Measurements from ENCODE around the gene MFSD2A. TPM values are rescaled to one million over a fixed set of nuclear protein-coding genes. Genes with fewer than 3 reads are reported as not detected.
A peak's percentile ranks its signal among the peaks of the same experiment; 100 is the strongest.

MFSD2A gene
- total and polyA plus RNA-seq, 10 of the 15 experiments (the other 5 are each of a cell fraction or from before 2014, with no cell fraction given), result 0.84 to 30.1 (median 15.2) TPM

- no peak overlapping the region for H2AFZ ChIP-seq (ENCODE audit: control insufficient read depth, low read depth, low read length)
- TF ChIP-seq EED (IDR thresholded peaks at IDR 0.05; ENCODE audit: low read depth), result peak; percentile 59; the same call in 1 of the 2 replicates
- 0 out of 2 replicates have a peak, but pooled peaks have one; percentile 16 for TF ChIP-seq MTA3 (IDR thresholded peaks at IDR 0.05; ENCODE audit: borderline replicate concordance, low read length)
- peak; percentile 52; the same call in 1 of the 2 replicates for TF ChIP-seq SPI1 (IDR thresholded peaks at IDR 0.05; ENCODE audit: borderline replicate concordance, insufficient read depth, low read depth, low read length)
- TF ChIP-seq ZSCAN29 (IDR thresholded peaks at IDR 0.05), result no peak
- no peak for TF ChIP-seq NR2F1 (conservative IDR thresholded peaks at IDR 0.05)
- 0 out of 2 replicates have a peak, but pooled peaks have one; percentile 21 for TF ChIP-seq JUNB (IDR thresholded peaks at IDR 0.05)
- peak; percentile 63 to 73; a peak in 3 of 4 replicates for TF ChIP-seq IKZF2 (IDR thresholded peaks at IDR 0.05)
- no peak for TF ChIP-seq HSF1 (IDR thresholded peaks at IDR 0.05; ENCODE audit: low read depth, low read length)
- no peak for TF ChIP-seq SUPT20H (IDR thresholded peaks at IDR 0.05; ENCODE audit: borderline replicate concordance, control insufficient read depth, low read depth, low read length)
- no peak for TF ChIP-seq MEF2B (IDR thresholded peaks at IDR 0.05; ENCODE audit: partially characterized antibody, poor library complexity, severe bottlenecking)
- TF ChIP-seq SMAD1 (IDR thresholded peaks at IDR 0.05; ENCODE audit: low read depth, partially characterized antibody), result no peak
- no peak for TF ChIP-seq NBN (IDR thresholded peaks at IDR 0.05)
- TF ChIP-seq KAT2A (conservative IDR thresholded peaks at IDR 0.05; ENCODE audit: control insufficient read depth, low read depth, low read length), result no peak
- TF ChIP-seq IKZF1 (conservative IDR thresholded peaks at IDR 0.05), result peak; percentile 44
- no peak for TF ChIP-seq NRF1 (conservative IDR thresholded peaks at IDR 0.05; ENCODE audit: low read depth, low read length)
- no peak for TF ChIP-seq TCF12 (IDR thresholded peaks at IDR 0.05; ENCODE audit: low read depth, low read length)
- TF ChIP-seq EGR1 (IDR thresholded peaks at IDR 0.05; ENCODE audit: borderline replicate concordance in 1 of 2, low read depth in 2 of 2, low read length in 2 of 2), result no peak
- TF ChIP-seq RELB (IDR thresholded peaks at IDR 0.05; ENCODE audit: low read depth), result 0 out of 2 replicates have a peak, but pooled peaks have one; percentile 40
- no peak for TF ChIP-seq NR2C1 (IDR thresholded peaks at IDR 0.05)
- ChIA-PET POLR2A (interaction anchor here (1.1 to 1.4 kb wide), 2 partner anchors 53 to 78 kb away, joined by 3 to 4 read pairs; no protein-coding TSS in a partner anchor), SMC1A (ENCODE audit: uncharacterized antibody, unreplicated experiment) (interaction anchor here (0.7 to 2.2 kb wide), 11 partner anchors 9 to 131 kb away, joined by 3 to 11 read pairs (median 4); no protein-coding TSS in a partner anchor), RAD21 (ENCODE audit: unreplicated experiment) (interaction anchor here (0.7 to 1.7 kb wide), 6 partner anchors 30 to 142 kb away, joined by 3 to 6 read pairs (median 3); no protein-coding TSS in a partner anchor), CTCF (interaction anchor here (1.0 to 6.3 kb wide), 10 partner anchors 9 to 131 kb away, joined by 3 to 39 read pairs (median 4); no protein-coding TSS in a partner anchor)
- no peak for FAIRE-seq
- no peak overlapping the region for H3K4me3 ChIP-seq
- no peaks in the 10 kb centered on the region for H3K36me3 ChIP-seq (ENCODE audit: control insufficient read depth in 2 of 2, insufficient read depth in 2 of 2, low read length in 1 of 2)
- H3K27ac ChIP-seq (ENCODE audit: control insufficient read depth, insufficient read depth), result peak overlapping the region; percentile 58
- 0 out of 2 replicates have a peak, but pooled peaks cover 5% of the 10 kb centered on the region for H3K4me1 ChIP-seq (ENCODE audit: control insufficient read depth, insufficient read depth, low read length)
- no peaks in the 10 kb centered on the region for H4K20me1 ChIP-seq (ENCODE audit: control insufficient read depth, insufficient read depth)
- no peaks in the 10 kb centered on the region for H3K79me2 ChIP-seq (ENCODE audit: control insufficient read depth, insufficient read depth, low read length)
- intact Hi-C loops (cut with micrococcal nuclease; ENCODE audit: unreplicated experiment), result no loop called here
- DNase-seq (ENCODE audit: low read depth, low spot score), result peak; percentile 30
- no peak overlapping the region; the same call in 1 of the 2 replicates for H3K4me2 ChIP-seq (ENCODE audit: control insufficient read depth, insufficient read depth)
- H3K9ac ChIP-seq (ENCODE audit: control insufficient read depth, insufficient read depth, low read length), result no peak overlapping the region
- in situ Hi-C loops (cut with MboI), result no loop called here
- BruUV-seq (replicated peaks), result no TSS peak
- no peaks in the 10 kb centered on the region; a peak in 1 of 4 replicates for H3K27me3 ChIP-seq (replicated peaks in 1 of 2; ENCODE audit: control insufficient read depth in 2 of 2, insufficient read depth in 2 of 2, low read length in 1 of 2)
- 13% methylated on average over 3 of the region's 3 CpGs for whole genome bisulfite sequencing (ENCODE audit: insufficient coverage, insufficient replicate concordance, low lambda C conversion rate, missing lambda C conversion rate)
- H3K9me3 ChIP-seq (replicated peaks; ENCODE audit: control insufficient read depth, insufficient read depth, low read length), result peaks cover 13% of the 10 kb centered on the region; the same call in 2 of the 3 replicates
- peak; percentile 49 for ATAC-seq
Measured at GRCh38 chr1:39907528-39908453, 47.2 kb upstream of the MFSD2A start.

All from GM12878 (cell line).